Keratinocyte (primary cell): Measurements from ENCODE around the gene KLK4. TPM values are rescaled to one million over a fixed set of nuclear protein-coding genes. Genes with fewer than 3 reads are reported as not detected.

Source experiments
- DNase-seq: peaks from one replicate; pipeline ENCODE4 v3.0.0-alpha.2; 2011; ENCODE audit warnings: low read depth, missing footprints, low spot score
- FAIRE-seq: peaks from 2 replicates; lab custom pipeline; 2011; peaks lifted over from hg19 to GRCh38; lab: Jason Lieb, UNC
- H2AFZ ChIP-seq: 2 replicates; pipeline ENCODE4 v1.6.0; 2012; ENCODE audit warnings: low read length, control low read depth, inconsistent platforms; ENCODE audit not compliant: control insufficient read depth
- H3K27ac ChIP-seq: 2 replicates; pipeline ENCODE4 v1.5.1; 2011; ENCODE audit warnings: low read length; ENCODE audit not compliant: control insufficient read depth, insufficient read depth
- H3K27me3 ChIP-seq: 3 replicates; pipeline ENCODE4 v1.6.0; 2011; ENCODE audit warnings: low read length; ENCODE audit not compliant: control insufficient read depth, insufficient read depth; ENCODE audit errors: extremely low read depth
- H3K36me3 ChIP-seq, 2 experiments: 2 replicates in 1 of 2; 3 replicates in 1 of 2; pipeline ENCODE4 v1.5.1; 2011; ENCODE audit warnings: low read length in 2 of 2, mild to moderate bottlenecking in 1 of 2; ENCODE audit not compliant: control insufficient read depth in 2 of 2, insufficient read depth in 2 of 2; ENCODE audit errors: extremely low read depth in 1 of 2
- H3K4me1 ChIP-seq: 3 replicates; pipeline ENCODE4 v1.5.1; 2011; ENCODE audit warnings: low read length; ENCODE audit not compliant: control insufficient read depth, insufficient read depth; ENCODE audit errors: extremely low read depth
- H3K4me2 ChIP-seq: 3 replicates; pipeline ENCODE4 v1.6.0; 2011; ENCODE audit warnings: low read depth, low read length; ENCODE audit not compliant: control insufficient read depth, insufficient read depth; ENCODE audit errors: extremely low read depth
- H3K4me3 ChIP-seq, 3 experiments: fragments of 200-600 bp in 1 of 3; sonication (generic) in 1 of 3; 2 replicates in 2 of 3; 3 replicates in 1 of 3; pipeline ENCODE4 v1.5.1; 2011 to 2016; ENCODE audit warnings: low read length in 3 of 3, mild to moderate bottlenecking in 3 of 3, control low read depth in 2 of 3, inconsistent platforms in 1 of 3, low read depth in 1 of 3, mixed read lengths in 1 of 3, mixed run types in 1 of 3, moderate library complexity in 1 of 3; ENCODE audit not compliant: control insufficient read depth in 2 of 3, insufficient read depth in 2 of 3; ENCODE audit errors: extremely low read depth in 1 of 3
- H3K79me2 ChIP-seq: 2 replicates; pipeline ENCODE4 v1.6.0; 2012; ENCODE audit warnings: low read length; ENCODE audit not compliant: control insufficient read depth, insufficient read depth
- H3K9ac ChIP-seq: 3 replicates; pipeline ENCODE4 v1.6.0; 2011; ENCODE audit warnings: low read length; ENCODE audit not compliant: control insufficient read depth, insufficient read depth; ENCODE audit errors: extremely low read depth
- H3K9me1 ChIP-seq: 3 replicates; pipeline ENCODE4 v1.6.0; 2011; ENCODE audit warnings: low read length; ENCODE audit not compliant: control insufficient read depth, insufficient read depth; ENCODE audit errors: extremely low read depth
- H3K9me3 ChIP-seq: 2 replicates; pipeline ENCODE4 v1.5.1; 2012; ENCODE audit warnings: low read depth, low read length; ENCODE audit not compliant: control insufficient read depth
- H4K20me1 ChIP-seq: 3 replicates; pipeline ENCODE4 v1.6.0; 2011; ENCODE audit warnings: low read length; ENCODE audit not compliant: control insufficient read depth, insufficient read depth; ENCODE audit errors: extremely low read depth
- CTCF ChIP-seq, 3 experiments: IDR thresholded peaks in 1 of 3; conservative IDR thresholded peaks in 1 of 3; optimal IDR thresholded peaks in 1 of 3; 2 replicates in 2 of 3; 3 replicates in 1 of 3; pipeline versions ENCODE3 to v1.5.1; 2011; ENCODE audit warnings: low read length in 3 of 3, mild to moderate bottlenecking in 3 of 3, moderate library complexity in 2 of 3, control low read depth in 1 of 3, inconsistent platforms in 1 of 3; ENCODE audit not compliant: insufficient read depth in 2 of 3; ENCODE audit errors: extremely low read depth in 1 of 3
- EZH2 ChIP-seq: IDR thresholded peaks from one replicate; pipeline ENCODE4 v1.6.1; 2012; ENCODE audit warnings: inconsistent platforms, mild to moderate bottlenecking, low read length, moderate library complexity
- dilution Hi-C: fragments of 300-500 bp; cut with MboI; formaldehyde crosslinking; loops from one replicate; pipeline ENCODE4 v1.7.0; 2020; ENCODE audit warnings: low sequenced_read_pairs; ENCODE audit not compliant: extremely low pct_ligation_motif_present
- polyA plus RNA-seq, 5 experiments: library from polyadenylated mRNA; depleted of rRNA in 3 of 5; stranded (reverse) in 3 of 5; stranded (forward) in 1 of 5; unstranded in 1 of 5; fragments of >200 nt; gene quantifications; 1 replicate in 1 of 5; 2 replicates in 3 of 5; 3 replicates in 1 of 5; pipeline versions ENCODE4 v1.2.1 to v1.2.3, GENCODE V29; 2011 to 2012; ENCODE audit warnings: missing spikeins in 2 of 5, low read depth in 1 of 5, low replicate concordance in 1 of 5

Gene KLK4
- polyA plus RNA-seq, 1 donor (not counting 4 experiments of a cell fraction or from before 2014, with no cell fraction given), result not detected

- Histone ChIP-seq H3K4me3 (no peak overlapping the region), H3K9me3 (no peaks in the 10 kb centered on the region), H3K27me3 (no peaks in the 10 kb centered on the region), H3K4me2 (no peak overlapping the region), H2AFZ (no peak overlapping the region), H3K36me3 (no peaks in the 10 kb centered on the region), H3K4me1 (peaks cover 43% of the 10 kb centered on the region), H3K79me2 (no peaks in the 10 kb centered on the region), H3K9me1 (no peaks in the 10 kb centered on the region), H4K20me1 (no peaks in the 10 kb centered on the region), H3K9ac (no peak overlapping the region), H3K27ac (no peak overlapping the region)
- no peak for TF ChIP-seq CTCF (optimal IDR thresholded peaks at IDR 0.05 in 1 of 3, IDR thresholded peaks at IDR 0.05 in 1 of 3, conservative IDR thresholded peaks at IDR 0.05 in 1 of 3; ENCODE audit: extremely low read depth in 1 of 3, insufficient read depth in 2 of 3, low read length in 3 of 3)
- no peak for TF ChIP-seq EZH2
- dilution Hi-C loops, result no loop called here
- DNase-seq (no peak), FAIRE-seq (no peak)
These were observed 19.8 kb upstream of the KLK4 start for GRCh38 chr19:50931023-50931422.

- no peaks in the 10 kb centered on the region for H3K79me2 ChIP-seq
- DNase-seq (no peak), FAIRE-seq (no peak)
- no peaks in the 10 kb centered on the region for H3K27me3 ChIP-seq
- H3K4me1 ChIP-seq, result peaks cover 40% of the 10 kb centered on the region
- TF ChIP-seq EZH2 (no peak), CTCF (optimal IDR thresholded peaks at IDR 0.05 in 1 of 3, IDR thresholded peaks at IDR 0.05 in 1 of 3, conservative IDR thresholded peaks at IDR 0.05 in 1 of 3; ENCODE audit: extremely low read depth in 1 of 3, insufficient read depth in 2 of 3, low read length in 3 of 3) (no peak)
- H3K4me3 ChIP-seq, result no peak overlapping the region
- no peak overlapping the region for H3K4me2 ChIP-seq
- H2AFZ ChIP-seq, result no peak overlapping the region
- H3K9me3 ChIP-seq, result no peaks in the 10 kb centered on the region
- H3K36me3 ChIP-seq, result no peaks in the 10 kb centered on the region
- H4K20me1 ChIP-seq, result no peaks in the 10 kb centered on the region
- dilution Hi-C loops, result no loop called here
- no peak overlapping the region for H3K27ac ChIP-seq
- no peak overlapping the region for H3K9ac ChIP-seq
- no peaks in the 10 kb centered on the region for H3K9me1 ChIP-seq
These were observed 17.6 kb upstream of the KLK4 start for GRCh38 chr19:50928831-50929230.
